ENCODE data around the gene KBTBD6.
"Not testable (repeated sequence)": the region's sequence is repeated elsewhere in the genome, so short reads cannot be mapped to it uniquely, and the experiment has no call there.

Gene KBTBD6

GRCh38 chr13:41136396-41137031 lies 3.9 kb upstream of the KBTBD6 start:
- no peak for DNase-seq (ENCODE audit: low read depth in 2 of 3, low spot score in 2 of 3)

GRCh38 chr13:41133951-41134350 lies 1.3 kb upstream of the KBTBD6 start:
- DNase-seq (ENCODE audit: low read depth in 2 of 3, low spot score in 2 of 3): no peak

- not testable (repeated sequence) for DNase-seq (ENCODE audit: low read depth in 2 of 3, low spot score in 2 of 3)
Observed at GRCh38 chr13:41131660-41132511, 716 bp downstream of the KBTBD6 start.

GRCh38 chr13:41131189-41131588 lies 1.4 kb downstream of the KBTBD6 start:
- DNase-seq (ENCODE audit: low read depth in 2 of 3, low spot score in 2 of 3): not testable (repeated sequence)

- DNase-seq (ENCODE audit: low read depth in 2 of 3, low spot score in 2 of 3): no peak
Observed at GRCh38 chr13:41130356-41130755, 2.2 kb downstream of the KBTBD6 start.

- DNase-seq (ENCODE audit: low read depth in 2 of 3, low spot score in 2 of 3): no peak
Observed at GRCh38 chr13:41127701-41128100, 4.9 kb downstream of the KBTBD6 start.

GRCh38 chr13:41122838-41123237 lies 9.8 kb downstream of the KBTBD6 start:
- DNase-seq (ENCODE audit: low read depth in 2 of 3, low spot score in 2 of 3): no peak

GRCh38 chr13:41117869-41118268 lies 14.7 kb downstream of the KBTBD6 start:
- DNase-seq (ENCODE audit: low read depth in 2 of 3, low spot score in 2 of 3): no peak

- DNase-seq (ENCODE audit: low read depth in 2 of 3, low spot score in 2 of 3): no peak
Observed at GRCh38 chr13:41111454-41111853, 21.1 kb downstream of the KBTBD6 start.

- no peak for DNase-seq (ENCODE audit: low read depth in 2 of 3, low spot score in 2 of 3)
Observed at GRCh38 chr13:41107584-41108014, 25.0 kb downstream of the KBTBD6 start.

GRCh38 chr13:41107104-41107571 lies 25.5 kb downstream of the KBTBD6 start:
- no peak for DNase-seq (ENCODE audit: low read depth in 2 of 3, low spot score in 2 of 3)

- DNase-seq (ENCODE audit: low read depth in 2 of 3, low spot score in 2 of 3): no peak
Observed at GRCh38 chr13:41099986-41100385, 32.6 kb downstream of the KBTBD6 start.

GRCh38 chr13:41098761-41099160 lies 33.8 kb downstream of the KBTBD6 start:
- no peak for DNase-seq (ENCODE audit: low read depth in 2 of 3, low spot score in 2 of 3)

GRCh38 chr13:41095681-41096080 lies 36.9 kb downstream of the KBTBD6 start:
- not testable (repeated sequence) for DNase-seq (ENCODE audit: low read depth in 2 of 3, low spot score in 2 of 3)

GRCh38 chr13:41085961-41086585 lies 46.5 kb downstream of the KBTBD6 start:
- no peak for DNase-seq (ENCODE audit: low read depth in 2 of 3, low spot score in 2 of 3)

GRCh38 chr13:41079725-41080124 lies 52.9 kb downstream of the KBTBD6 start:
- DNase-seq (ENCODE audit: low read depth in 2 of 3, low spot score in 2 of 3): no peak

All from activated CD8-positive, alpha-beta memory T cell treated with anti-CD3 and anti-CD28 coated beads for 48 hours (primary cell).